OCI-LY1 (cell line): ENCODE measurements around the gene PCDHB10.
A peak's percentile ranks its signal among the peaks of the same experiment; 100 is the strongest.
"Not testable (repeated sequence)": the region's sequence is repeated elsewhere in the genome, so short reads cannot be mapped to it uniquely, and the experiment has no call there.

Experiments
- H2AFZ ChIP-seq: fragments of 200-600 bp; sonication (generic), shearing (Covaris generic); 2 replicates; pipeline ENCODE4 v1.6.0; 2014; ENCODE audit warnings: antibody characterized with exemption, mild to moderate bottlenecking, low read length
- H3F3A ChIP-seq: fragments of 200-600 bp; sonication (generic), shearing (Covaris generic); 2 replicates; pipeline ENCODE4 v1.6.0; 2014; ENCODE audit warnings: mild to moderate bottlenecking, antibody characterized with exemption, low read length, moderate library complexity; ENCODE audit not compliant: insufficient read depth
- H3K27ac ChIP-seq: fragments of 200-600 bp; sonication (generic); 2 replicates; pipeline ENCODE4 v1.5.1; 2014; ENCODE audit warnings: low read length, mixed run types, mild to moderate bottlenecking, low read depth; ENCODE audit not compliant: poor library complexity, severe bottlenecking
- H3K27me3 ChIP-seq: fragments of 200-600 bp; sonication (generic); 2 replicates; pipeline ENCODE4 v1.6.0; 2014; ENCODE audit warnings: antibody characterized with exemption, mild to moderate bottlenecking, low read length, moderate library complexity; ENCODE audit not compliant: insufficient read depth
- H3K36me3 ChIP-seq: fragments of 200-600 bp; sonication (generic); 2 replicates; pipeline ENCODE4 v1.6.1; 2014; ENCODE audit warnings: mild to moderate bottlenecking, antibody characterized with exemption, low read length, moderate library complexity, mixed read lengths; ENCODE audit not compliant: insufficient read depth
- H3K4me1 ChIP-seq: fragments of 200-600 bp; sonication (generic); 2 replicates; pipeline ENCODE4 v1.5.1; 2014; ENCODE audit warnings: mild to moderate bottlenecking, low read length, moderate library complexity; ENCODE audit not compliant: insufficient read depth, severe bottlenecking
- H3K4me2 ChIP-seq: fragments of 200-600 bp; sonication (generic), shearing (Covaris generic); 2 replicates; pipeline ENCODE4 v1.6.1; 2014; ENCODE audit warnings: low read length
- H3K4me3 ChIP-seq: fragments of 200-600 bp; sonication (generic); 2 replicates; pipeline ENCODE4 v1.5.1; 2014; ENCODE audit warnings: low read length, low read depth, mild to moderate bottlenecking, mixed read lengths; ENCODE audit not compliant: poor library complexity, severe bottlenecking
- H3K79me2 ChIP-seq: fragments of 200-600 bp; shearing (Covaris generic); 2 replicates; pipeline ENCODE4 v1.6.1; 2016; ENCODE audit warnings: mixed run types, low read length, mixed read lengths; ENCODE audit not compliant: insufficient read depth
- H3K9ac ChIP-seq: fragments of 200-600 bp; sonication (generic), shearing (Covaris generic); 2 replicates; pipeline ENCODE4 v1.6.1; 2014; ENCODE audit warnings: mild to moderate bottlenecking, low read length, mixed read lengths
- H3K9me2 ChIP-seq: fragments of 200-600 bp; sonication (generic), shearing (Covaris generic); 2 replicates; pipeline ENCODE4 v1.6.1; 2014; ENCODE audit warnings: low read depth, mild to moderate bottlenecking, low read length, mixed read lengths
- H3K9me3 ChIP-seq: fragments of 200-600 bp; shearing (Covaris generic); 2 replicates; pipeline ENCODE4 v1.6.1; 2014; ENCODE audit warnings: low read length, mixed read lengths
- H4K20me1 ChIP-seq: fragments of 200-600 bp; sonication (generic), shearing (Covaris generic); 2 replicates; pipeline ENCODE4 v1.6.0; 2016; ENCODE audit warnings: mild to moderate bottlenecking, low read length; ENCODE audit not compliant: insufficient read depth
- CTCF ChIP-seq: fragments of 200-600 bp; sonication (generic), shearing (Covaris generic); IDR thresholded peaks from 2 replicates; pipeline ENCODE4 v1.5.1; 2017; ENCODE audit warnings: mild to moderate bottlenecking, antibody characterized with exemption, low read length, moderate library complexity, mixed read lengths
- EZH2 ChIP-seq: fragments of 200-600 bp; sonication (generic), shearing (Covaris generic); IDR thresholded peaks from 2 replicates; pipeline ENCODE4 v1.8.0; 2017; ENCODE audit warnings: borderline replicate concordance, mixed run types, mild to moderate bottlenecking, antibody characterized with exemption, low read length, moderate library complexity, mixed read lengths

The PCDHB10 gene

GRCh38 chr5:141186897-141187512, 5.1 kb upstream of the PCDHB10 start, which contains the start of gene PCDHB9:
TSS of gene PCDHB9 (plus strand) at chr5:141187161. CDS start at chr5:141187319, 158 bp downstream.
- no peaks in the 10 kb centered on the region for H3K9me3 ChIP-seq
- H4K20me1 ChIP-seq, result no peaks in the 10 kb centered on the region
- H3K79me2 ChIP-seq, result no peaks in the 10 kb centered on the region
- TF ChIP-seq EZH2 (no peak), CTCF (peak; percentile 92)
- no peak within 1 kb of the TSS for H3K27ac ChIP-seq
- H3K4me3 ChIP-seq, result peak within 1 kb of the TSS; percentile 9
- H3K27me3 ChIP-seq, result no peaks in the 10 kb centered on the region
- H3K4me1 ChIP-seq, result no peaks in the 10 kb centered on the region
- no peaks in the 10 kb centered on the region for H3K36me3 ChIP-seq
- H3F3A ChIP-seq, result no peaks in the 10 kb centered on the region
- H2AFZ ChIP-seq, result no peak within 1 kb of the TSS
- H3K9me2 ChIP-seq, result no peaks in the 10 kb centered on the region
- no peak within 1 kb of the TSS for H3K9ac ChIP-seq
- peak within 1 kb of the TSS; percentile 19; the same call in 1 of the 2 replicates for H3K4me2 ChIP-seq

- not testable (repeated sequence) for H3K9ac ChIP-seq, H3K27me3 ChIP-seq, H3K36me3 ChIP-seq, H3K9me2 ChIP-seq, H3K9me3 ChIP-seq, H3K4me3 ChIP-seq, H4K20me1 ChIP-seq, H3F3A ChIP-seq, H3K27ac ChIP-seq, H2AFZ ChIP-seq, H3K4me2 ChIP-seq, H3K4me1 ChIP-seq, H3K79me2 ChIP-seq
Observed at GRCh38 chr5:141188682-141189081, 3.5 kb upstream of the PCDHB10 start.

GRCh38 chr5:141189131-141189530, 3.0 kb upstream of the PCDHB10 start:
- not testable (repeated sequence) for H3F3A ChIP-seq, H3K9me2 ChIP-seq, H3K4me1 ChIP-seq, H2AFZ ChIP-seq, H3K27ac ChIP-seq, H3K9me3 ChIP-seq, H3K36me3 ChIP-seq, H3K4me3 ChIP-seq, H3K4me2 ChIP-seq, H4K20me1 ChIP-seq, H3K27me3 ChIP-seq, H3K9ac ChIP-seq, H3K79me2 ChIP-seq

GRCh38 chr5:141194332-141194731, 2.2 kb downstream of the PCDHB10 start:
- not testable (repeated sequence) for H3F3A ChIP-seq, H3K9ac ChIP-seq, H3K27me3 ChIP-seq, H3K36me3 ChIP-seq, H4K20me1 ChIP-seq, H3K9me2 ChIP-seq, H3K9me3 ChIP-seq, H3K4me1 ChIP-seq, H3K4me2 ChIP-seq, H3K27ac ChIP-seq, H3K4me3 ChIP-seq, H3K79me2 ChIP-seq, H2AFZ ChIP-seq
